Mammary epithelial cell (primary cell): ENCODE data around the gene GPBAR1.

Experiments
- EZH2 ChIP-seq: IDR thresholded peaks from 2 replicates; pipeline ENCODE4 v1.6.1; 2012; ENCODE audit warnings: low read length, inconsistent platforms, borderline replicate concordance
- TF ChIP-seq, protein P1 (sequence below), 2 donors: IDR thresholded peaks in 1 of 2; conservative IDR thresholded peaks in 1 of 2; 2 replicates each; pipeline ENCODE4 v1.5.1; 2011 to 2012; ENCODE audit warnings: inconsistent platforms in 2 of 2, low read length in 2 of 2, mild to moderate bottlenecking in 2 of 2, control low read depth in 1 of 2, low read depth in 1 of 2; ENCODE audit not compliant: insufficient read depth in 1 of 2; ENCODE audit errors: extremely low read depth in 1 of 2

GRCh38 chr2:218275371-218276072, 14.7 kb downstream of the GPBAR1 start:
- TF ChIP-seq, protein P1, sequence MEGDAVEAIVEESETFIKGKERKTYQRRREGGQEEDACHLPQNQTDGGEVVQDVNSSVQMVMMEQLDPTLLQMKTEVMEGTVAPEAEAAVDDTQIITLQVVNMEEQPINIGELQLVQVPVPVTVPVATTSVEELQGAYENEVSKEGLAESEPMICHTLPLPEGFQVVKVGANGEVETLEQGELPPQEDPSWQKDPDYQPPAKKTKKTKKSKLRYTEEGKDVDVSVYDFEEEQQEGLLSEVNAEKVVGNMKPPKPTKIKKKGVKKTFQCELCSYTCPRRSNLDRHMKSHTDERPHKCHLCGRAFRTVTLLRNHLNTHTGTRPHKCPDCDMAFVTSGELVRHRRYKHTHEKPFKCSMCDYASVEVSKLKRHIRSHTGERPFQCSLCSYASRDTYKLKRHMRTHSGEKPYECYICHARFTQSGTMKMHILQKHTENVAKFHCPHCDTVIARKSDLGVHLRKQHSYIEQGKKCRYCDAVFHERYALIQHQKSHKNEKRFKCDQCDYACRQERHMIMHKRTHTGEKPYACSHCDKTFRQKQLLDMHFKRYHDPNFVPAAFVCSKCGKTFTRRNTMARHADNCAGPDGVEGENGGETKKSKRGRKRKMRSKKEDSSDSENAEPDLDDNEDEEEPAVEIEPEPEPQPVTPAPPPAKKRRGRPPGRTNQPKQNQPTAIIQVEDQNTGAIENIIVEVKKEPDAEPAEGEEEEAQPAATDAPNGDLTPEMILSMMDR (conservative IDR thresholded peaks at IDR 0.05 in 1 of 2, IDR thresholded peaks at IDR 0.05 in 1 of 2; ENCODE audit: extremely low read depth in 1 of 2, insufficient read depth in 1 of 2, low read depth in 1 of 2, low read length in 2 of 2), result no peak
- TF ChIP-seq EZH2, result no peak
